ENCODE data around the gene SMURF1. TPM values are rescaled to one million over a fixed set of nuclear protein-coding genes. Genes with fewer than 3 reads are reported as not detected.

The SMURF1 gene
- total RNA-seq, 2 donors from 2014 or later, result 33.8 to 40.9 TPM

DNA sequence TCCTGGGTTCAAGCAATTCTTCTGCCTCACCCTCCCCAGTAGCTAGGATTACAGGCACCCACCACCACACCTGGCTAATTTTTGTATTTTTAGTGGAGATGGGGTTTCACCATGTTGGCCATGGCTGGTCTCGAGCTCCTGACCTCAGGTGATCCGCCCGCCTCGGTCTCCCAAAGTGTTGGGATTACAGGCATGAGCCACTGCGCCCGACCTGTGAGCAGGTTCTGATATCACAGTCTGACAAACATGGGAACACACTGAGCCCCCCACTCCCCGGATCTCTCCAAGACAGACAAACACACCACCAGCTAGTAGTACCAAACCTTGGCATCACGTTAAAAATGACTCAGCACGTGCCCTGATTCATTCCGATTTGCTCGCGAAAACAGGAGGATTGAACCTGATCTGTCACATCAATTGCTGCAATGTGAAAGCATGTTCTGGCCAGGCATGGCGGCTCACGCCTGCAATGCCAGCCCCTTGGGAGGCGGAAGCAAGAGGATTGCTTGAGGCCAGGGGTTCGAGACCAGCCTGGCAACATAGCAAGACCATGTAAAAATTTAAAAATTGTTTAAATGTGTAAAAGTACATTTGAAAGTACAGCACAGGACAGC, 106.5 kb downstream of the SMURF1 start:
- H3K4me1 ChIP-seq (ENCODE audit: control insufficient read depth in 1 of 2, low read depth in 2 of 2), result peaks cover 12 to 51% of the 10 kb centered on the region in 2 donors
- DNase-seq (ENCODE audit: low spot score) (no peak), ATAC-seq (ENCODE audit: insufficient number of reproducible peaks, low FRiP score, low read depth) (no peak)
- H3K27ac ChIP-seq, result peak overlapping the region; percentile 55 to 74
- H3K36me3 ChIP-seq, result peaks cover 56% of the 10 kb centered on the region
- TF ChIP-seq, protein P1, sequence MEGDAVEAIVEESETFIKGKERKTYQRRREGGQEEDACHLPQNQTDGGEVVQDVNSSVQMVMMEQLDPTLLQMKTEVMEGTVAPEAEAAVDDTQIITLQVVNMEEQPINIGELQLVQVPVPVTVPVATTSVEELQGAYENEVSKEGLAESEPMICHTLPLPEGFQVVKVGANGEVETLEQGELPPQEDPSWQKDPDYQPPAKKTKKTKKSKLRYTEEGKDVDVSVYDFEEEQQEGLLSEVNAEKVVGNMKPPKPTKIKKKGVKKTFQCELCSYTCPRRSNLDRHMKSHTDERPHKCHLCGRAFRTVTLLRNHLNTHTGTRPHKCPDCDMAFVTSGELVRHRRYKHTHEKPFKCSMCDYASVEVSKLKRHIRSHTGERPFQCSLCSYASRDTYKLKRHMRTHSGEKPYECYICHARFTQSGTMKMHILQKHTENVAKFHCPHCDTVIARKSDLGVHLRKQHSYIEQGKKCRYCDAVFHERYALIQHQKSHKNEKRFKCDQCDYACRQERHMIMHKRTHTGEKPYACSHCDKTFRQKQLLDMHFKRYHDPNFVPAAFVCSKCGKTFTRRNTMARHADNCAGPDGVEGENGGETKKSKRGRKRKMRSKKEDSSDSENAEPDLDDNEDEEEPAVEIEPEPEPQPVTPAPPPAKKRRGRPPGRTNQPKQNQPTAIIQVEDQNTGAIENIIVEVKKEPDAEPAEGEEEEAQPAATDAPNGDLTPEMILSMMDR (IDR thresholded peaks at IDR 0.05), result no peak
- no peaks in the 10 kb centered on the region for H3K9me3 ChIP-seq
- no peak overlapping the region for H3K4me3 ChIP-seq
- no peaks in the 10 kb centered on the region for H3K27me3 ChIP-seq (replicated peaks; ENCODE audit: insufficient read depth)

DNA sequence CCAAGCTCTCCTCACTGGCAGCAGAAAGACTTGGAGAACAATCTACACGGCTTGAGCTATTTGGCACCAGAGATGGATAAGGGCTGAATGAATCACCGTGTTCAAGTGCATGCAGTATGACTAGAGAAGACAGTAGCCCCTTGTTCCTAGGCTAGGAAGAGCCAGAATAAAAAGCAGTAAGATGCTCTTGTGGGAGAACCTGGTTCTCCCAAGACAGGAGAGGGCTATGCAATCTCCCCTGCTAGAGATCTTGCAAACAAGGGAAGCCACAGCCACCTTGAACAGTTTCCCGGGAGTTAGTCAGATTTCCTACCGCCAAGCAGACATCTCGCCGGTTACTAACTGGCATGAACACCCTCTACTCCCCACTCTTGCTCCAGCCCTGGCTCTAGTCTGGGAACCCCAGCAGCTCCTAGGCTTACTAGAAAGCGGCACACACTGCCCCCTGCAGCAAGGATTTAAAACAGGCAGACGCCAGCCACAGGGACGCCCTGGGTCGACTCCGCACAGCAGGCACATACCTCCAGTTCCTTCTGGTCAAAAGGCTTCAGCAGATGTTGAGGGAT, 107.3 kb downstream of the SMURF1 start:
- Histone ChIP-seq H3K27me3 (replicated peaks; ENCODE audit: insufficient read depth) (no peaks in the 10 kb centered on the region), H3K4me3 (no peak overlapping the region), H3K9me3 (no peaks in the 10 kb centered on the region), H3K36me3 (peaks cover 64% of the 10 kb centered on the region), H3K27ac (peak overlapping the region; percentile 55 to 74), H3K4me1 (ENCODE audit: control insufficient read depth in 1 of 2, low read depth in 2 of 2) (peaks cover 14 to 51% of the 10 kb centered on the region in 2 donors)
- peak; percentile 17 for ATAC-seq (ENCODE audit: insufficient number of reproducible peaks, low FRiP score, low read depth)
- TF ChIP-seq, protein P1 (IDR thresholded peaks at IDR 0.05), result peak; percentile 55
- no peak for DNase-seq (ENCODE audit: low spot score)

DNA sequence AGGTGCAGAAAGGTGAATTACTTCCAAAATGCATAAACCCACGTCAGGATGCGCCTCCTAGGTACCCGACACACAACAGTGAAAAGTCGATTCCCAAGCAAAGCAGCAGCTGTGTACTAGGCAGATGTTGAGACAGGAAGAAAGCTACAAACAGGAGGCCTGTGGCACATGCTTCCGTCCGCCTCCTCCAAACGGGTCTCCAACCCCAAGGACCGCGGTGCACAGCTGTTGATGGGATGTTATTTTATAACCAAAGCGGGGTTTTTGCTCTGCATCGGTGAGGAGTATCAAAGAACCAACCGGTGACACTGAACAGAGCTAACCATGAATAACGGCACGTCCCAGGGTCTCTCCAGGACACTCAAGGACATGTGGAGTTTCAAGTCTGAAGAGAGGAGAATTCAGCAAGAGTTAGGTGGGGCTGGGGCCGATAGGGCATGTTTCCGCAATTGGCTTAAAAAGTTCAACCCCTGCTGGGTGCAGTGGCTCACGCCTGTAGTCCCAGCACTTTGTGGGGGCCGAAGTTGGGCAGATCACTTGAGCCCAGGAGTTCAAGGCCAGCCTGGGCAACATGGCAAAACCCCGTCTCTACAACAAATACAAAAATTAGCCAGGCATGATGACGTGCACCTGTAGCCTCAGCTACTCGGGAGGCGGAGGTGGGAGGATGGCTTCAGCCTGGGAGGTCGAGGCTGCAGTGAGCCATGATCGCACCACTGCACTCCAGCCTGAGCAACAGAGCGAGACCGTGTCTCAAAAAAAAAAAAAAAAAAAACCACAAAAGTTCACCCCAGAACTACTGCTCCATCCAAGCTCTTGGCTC, 108.0 kb downstream of the SMURF1 start:
- Histone ChIP-seq H3K27ac (peak overlapping the region; percentile 54 to 55), H3K9me3 (no peaks in the 10 kb centered on the region), H3K4me1 (ENCODE audit: control insufficient read depth in 1 of 2, low read depth in 2 of 2) (peaks cover 13 to 51% of the 10 kb centered on the region in 2 donors), H3K4me3 (no peak overlapping the region), H3K36me3 (peaks cover 66% of the 10 kb centered on the region), H3K27me3 (replicated peaks; ENCODE audit: insufficient read depth) (no peaks in the 10 kb centered on the region)
- DNase-seq (ENCODE audit: low spot score) (no peak), ATAC-seq (ENCODE audit: insufficient number of reproducible peaks, low FRiP score, low read depth) (no peak)
- TF ChIP-seq, protein P1 (IDR thresholded peaks at IDR 0.05), result no peak

DNA sequence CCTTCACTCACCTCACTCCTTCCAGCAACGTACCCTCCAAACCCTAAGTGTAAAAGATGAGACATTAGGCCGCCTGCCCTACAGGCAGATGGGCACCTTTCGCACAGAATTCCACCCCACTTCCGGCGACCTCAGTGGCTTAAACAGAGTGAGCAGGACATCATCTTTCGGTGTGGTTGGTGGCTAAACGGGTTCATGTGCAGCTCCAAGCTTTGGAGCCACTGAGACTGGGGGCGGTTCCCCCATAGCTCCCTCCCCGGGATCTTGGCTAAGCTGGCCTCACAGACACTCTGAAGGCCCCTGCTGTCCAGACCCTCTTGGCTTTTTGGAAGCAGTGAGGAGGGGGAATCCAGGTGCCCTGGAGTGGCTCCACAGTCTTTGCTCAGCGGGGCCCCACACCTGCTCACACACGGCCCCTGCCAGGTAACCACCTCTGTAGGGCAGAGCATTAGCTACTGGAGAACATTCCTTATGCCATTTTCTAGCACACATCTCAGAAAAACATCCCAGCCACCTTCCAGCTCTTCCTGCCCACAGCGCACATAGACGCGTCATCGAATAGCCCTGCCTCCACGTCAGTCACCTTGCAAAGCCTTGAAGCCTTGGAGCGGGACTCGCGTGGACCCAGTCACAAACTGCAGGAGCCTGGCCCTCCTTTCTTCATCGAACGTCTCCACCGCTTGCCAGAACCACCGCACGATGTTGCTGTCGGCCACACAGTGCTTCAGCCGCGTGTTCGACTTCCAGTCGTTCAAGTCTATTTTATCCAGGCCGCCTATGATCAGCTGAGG, 108.8 kb downstream of the SMURF1 start:
- no peaks in the 10 kb centered on the region for H3K27me3 ChIP-seq (replicated peaks; ENCODE audit: insufficient read depth)
- DNase-seq (ENCODE audit: low spot score), result no peak
- TF ChIP-seq, protein P1 (IDR thresholded peaks at IDR 0.05), result no peak
- peak overlapping the region; percentile 89 to 91 for H3K27ac ChIP-seq
- ATAC-seq (ENCODE audit: insufficient number of reproducible peaks, low FRiP score, low read depth), result no peak
- no peak overlapping the region for H3K4me3 ChIP-seq
- H3K9me3 ChIP-seq, result no peaks in the 10 kb centered on the region
- H3K4me1 ChIP-seq (ENCODE audit: control insufficient read depth in 1 of 2, low read depth in 2 of 2), result peaks cover 17 to 53% of the 10 kb centered on the region in 2 donors
- peaks cover 70% of the 10 kb centered on the region for H3K36me3 ChIP-seq
